ENCODE measurements around the gene KLRF1.
"Not testable (repeated sequence)": the region's sequence is repeated elsewhere in the genome, so short reads cannot be mapped to it uniquely, and the experiment has no call there.

The KLRF1 gene

DNA sequence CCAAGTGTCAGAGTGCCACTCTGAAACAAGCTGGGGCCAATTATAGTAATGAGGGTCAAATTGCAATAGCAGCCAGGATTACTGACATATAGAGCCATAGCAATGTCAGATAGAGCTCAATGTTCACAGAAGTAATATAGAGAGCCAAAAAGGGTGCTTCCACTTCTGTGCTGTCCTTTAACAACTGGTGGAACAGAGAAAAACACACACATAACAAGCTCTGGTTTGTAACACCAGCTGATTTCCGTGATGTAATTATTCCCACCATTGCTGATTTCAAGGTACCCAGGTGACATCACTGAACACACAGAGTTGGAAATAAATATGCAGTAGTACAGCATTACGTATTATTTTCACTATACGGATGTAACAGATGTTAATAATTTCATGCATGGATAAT lies 44.9 kb downstream of the KLRF1 start:
- no peak for DNase-seq

DNA sequence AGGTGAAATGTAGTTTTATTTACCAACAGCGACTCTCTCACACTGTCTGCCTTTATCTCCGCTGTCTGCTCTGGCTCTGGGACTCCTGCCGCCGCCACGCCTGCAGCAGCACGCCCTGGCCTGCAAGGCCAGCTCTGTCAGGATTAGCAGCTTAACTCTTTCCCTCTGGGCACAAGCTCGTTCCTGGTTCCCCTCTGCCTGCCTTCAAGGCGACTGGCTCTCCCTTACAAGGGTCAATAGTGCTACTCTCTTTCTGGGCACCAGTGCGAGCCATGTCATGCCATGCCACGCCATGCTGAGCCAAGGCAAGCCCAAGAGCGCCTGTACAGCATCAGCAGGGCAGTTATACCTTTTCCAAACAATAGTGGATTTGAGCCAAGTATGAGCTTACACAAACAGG lies 45.5 kb downstream of the KLRF1 start:
- DNase-seq, result no peak

DNA sequence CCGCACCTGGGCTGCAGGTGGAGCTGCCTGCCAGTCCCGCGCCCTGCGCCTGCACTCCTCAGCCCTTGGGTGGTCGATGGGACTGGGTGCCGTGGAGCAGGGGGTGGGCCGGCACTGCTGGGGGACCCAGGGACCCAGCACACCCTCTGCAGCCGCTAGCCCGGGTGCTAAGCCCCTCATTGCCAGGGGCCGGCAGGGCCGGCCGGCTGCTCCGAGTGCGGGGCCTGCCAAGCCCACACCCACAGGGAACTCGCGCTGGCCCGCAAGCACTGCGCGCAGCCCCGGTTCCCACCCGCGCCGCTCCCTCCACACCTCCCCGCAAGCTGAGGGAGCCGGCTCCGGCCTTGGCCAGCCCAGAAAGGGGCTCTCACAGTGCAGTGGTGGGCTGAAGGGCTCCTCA lies 48.8 kb downstream of the KLRF1 start:
- not testable (repeated sequence) for DNase-seq

DNA sequence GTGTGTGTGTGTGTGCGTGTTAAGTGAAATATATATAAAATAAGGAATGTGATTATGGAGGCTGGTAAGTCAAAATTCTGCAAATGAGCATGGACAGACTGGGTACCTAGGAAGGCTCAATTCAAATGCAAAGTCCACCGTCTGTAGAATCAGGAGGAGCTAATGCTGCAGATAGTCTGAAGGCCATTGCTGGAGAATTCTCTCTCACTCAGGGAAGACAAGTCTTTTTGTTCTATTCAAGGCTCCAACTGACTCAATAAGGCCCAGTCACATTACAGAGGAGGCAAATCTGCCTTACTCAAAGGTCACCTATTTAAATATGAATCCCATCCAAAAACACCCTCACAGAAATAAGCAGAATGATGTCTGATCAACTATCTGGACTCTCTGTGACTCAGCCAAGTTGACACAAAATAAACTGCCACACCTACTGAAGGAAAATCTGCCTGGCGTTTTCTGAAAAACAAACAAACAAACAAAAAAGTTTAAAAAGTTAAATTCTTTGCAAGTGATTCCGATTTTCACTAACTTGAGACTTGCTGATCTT lies 53.3 kb downstream of the KLRF1 start:
- no peak for DNase-seq

DNA sequence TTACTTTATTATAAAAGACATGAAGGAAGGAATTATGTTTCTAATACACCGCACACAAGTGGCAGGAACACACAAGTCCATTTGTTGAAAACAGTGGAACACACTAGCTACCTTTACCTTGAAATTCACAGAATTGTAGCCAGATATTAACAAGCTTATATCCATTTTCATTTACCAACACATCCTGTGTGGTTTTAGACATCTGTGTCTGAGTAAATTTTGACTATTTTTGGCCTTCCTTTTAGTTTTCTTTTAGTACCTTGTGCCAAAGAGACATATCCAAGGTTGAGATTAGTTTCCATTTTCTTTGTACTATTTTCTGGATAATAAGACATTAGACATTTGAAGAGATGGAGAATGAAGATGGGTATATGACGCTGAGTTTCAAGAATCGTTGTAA lies 54.0 kb downstream of the KLRF1 start, which contains the start of gene KLRF2:
Gene KLRF2, plus strand, starts transcription at position 244 of the 400 bp plus-strand sequence. Its CDS starts 107 bp downstream, at position 351.
- DNase-seq, result no peak

DNA sequence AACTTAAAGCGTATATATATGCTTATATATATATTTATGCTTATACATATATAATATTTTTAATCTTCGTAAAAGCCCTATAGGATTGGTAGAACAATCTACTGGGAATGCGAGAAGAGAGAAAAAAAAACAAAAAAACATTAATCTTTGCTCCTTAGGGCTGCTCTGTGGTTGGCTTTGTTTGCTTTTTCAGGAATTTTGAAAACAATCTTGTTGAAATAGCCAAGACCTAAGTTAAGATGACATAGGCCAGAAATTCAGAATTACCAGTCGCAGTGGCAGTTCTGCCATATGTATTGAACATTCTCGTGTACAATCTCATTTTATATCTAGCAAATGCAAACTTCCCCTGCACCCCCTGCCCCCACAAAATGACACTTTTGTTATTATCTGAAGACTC lies 54.7 kb downstream of the KLRF1 start:
- DNase-seq, result no peak

DNA sequence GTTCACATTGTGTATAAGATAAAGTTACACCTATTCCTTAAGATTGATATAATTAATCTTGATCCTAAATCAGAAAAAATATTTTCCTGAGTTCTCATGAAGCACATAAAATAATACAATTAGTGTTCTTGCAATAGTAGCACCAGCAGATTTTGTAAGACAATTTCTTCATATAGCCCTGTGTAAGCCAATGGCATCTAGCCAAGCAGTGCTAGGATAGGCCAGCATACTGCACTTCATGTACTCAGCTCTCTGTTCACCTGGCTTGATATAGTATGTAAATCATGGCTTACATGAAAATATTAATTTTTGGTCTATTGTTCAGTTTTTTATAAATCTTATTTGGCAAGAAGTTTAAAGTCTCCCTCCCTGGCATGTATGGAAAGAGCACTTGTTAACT lies 55.9 kb downstream of the KLRF1 start:
- DNase-seq, result no peak

DNA sequence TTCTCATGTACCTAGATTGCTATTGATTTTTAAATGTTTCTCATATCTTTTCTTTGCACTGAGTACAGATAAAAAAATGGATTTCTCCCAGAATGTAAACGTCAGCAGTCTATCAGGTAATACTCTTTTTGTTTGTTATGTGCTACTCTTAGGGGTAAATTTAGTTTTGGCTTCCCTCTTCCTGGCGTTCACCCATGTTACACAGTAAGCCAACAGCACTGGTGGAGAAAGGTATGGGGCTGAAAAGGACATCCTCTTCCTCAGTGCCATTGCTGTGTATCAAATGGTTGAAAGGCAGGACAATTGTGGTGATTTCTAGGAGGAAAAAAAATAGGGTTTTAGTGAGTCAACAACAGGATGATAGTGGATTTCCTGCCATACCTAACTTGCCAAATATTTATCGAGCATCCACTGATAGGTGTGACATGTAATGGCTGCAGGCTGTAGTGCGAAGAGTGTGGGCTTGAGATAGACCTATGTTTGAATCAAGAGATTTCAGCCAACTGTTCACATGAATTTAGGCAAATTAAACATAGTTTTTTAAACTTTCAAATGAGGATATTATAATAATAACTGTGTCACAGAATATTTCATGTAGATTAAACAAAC lies 61.5 kb downstream of the KLRF1 start:
- DNase-seq, result no peak

Measured in NCI-H1694 treated with DMSO at 0.1 percent for 48 hours (cell line).